ENCODE data around the gene CADM1. TPM values are rescaled to one million over a fixed set of nuclear protein-coding genes. Genes with fewer than 3 reads are reported as not detected.

The CADM1 gene
- total and polyA plus RNA-seq, 9 donors = 6.6 to 61.2 (median 17.2) TPM

- intact Hi-C loops (cut with DNase I) = no loop called here
- no peak overlapping the region for H3K4me3 ChIP-seq
- H3K27ac ChIP-seq = no peak overlapping the region
- no peaks in the 10 kb centered on the region for H3K9me3 ChIP-seq
- no peaks in the 10 kb centered on the region for H3K36me3 ChIP-seq
- no peaks in the 10 kb centered on the region for H3K27me3 ChIP-seq
- DNase-seq = no peak
- no peak for TF ChIP-seq POLR2A (IDR thresholded peaks at IDR 0.05)
- no peak for TF ChIP-seq EP300 (IDR thresholded peaks at IDR 0.05)
- no peak for TF ChIP-seq CTCF (IDR thresholded peaks at IDR 0.05)
- 89 to 98% (median 89%) methylated on average over 1 of the region's 1 CpG for WGBS, 3 donors
- no peaks in the 10 kb centered on the region for H3K4me1 ChIP-seq (ENCODE audit: insufficient read depth)
These were observed 73.9 kb downstream of the CADM1 start for GRCh38 chr11:115430345-115430744.

GRCh38 chr11:115428306-115428705 lies 75.9 kb downstream of the CADM1 start:
- no peaks in the 10 kb centered on the region for H3K9me3 ChIP-seq
- no peaks in the 10 kb centered on the region for H3K4me1 ChIP-seq (ENCODE audit: insufficient read depth)
- DNase-seq = no peak
- no peak overlapping the region for H3K4me3 ChIP-seq
- H3K27me3 ChIP-seq = no peaks in the 10 kb centered on the region
- no peaks in the 10 kb centered on the region for H3K36me3 ChIP-seq
- TF ChIP-seq EP300 (IDR thresholded peaks at IDR 0.05) = no peak
- intact Hi-C loops (cut with DNase I) = no loop called here
- H3K27ac ChIP-seq = no peak overlapping the region

- DNase-seq = no peak
- no peaks in the 10 kb centered on the region for H3K9me3 ChIP-seq
- TF ChIP-seq EP300 (IDR thresholded peaks at IDR 0.05) (no peak), POLR2A (IDR thresholded peaks at IDR 0.05) (no peak), CTCF (IDR thresholded peaks at IDR 0.05) (no peak)
- no peaks in the 10 kb centered on the region for H3K4me1 ChIP-seq (ENCODE audit: insufficient read depth)
- no peaks in the 10 kb centered on the region for H3K36me3 ChIP-seq
- H3K4me3 ChIP-seq = no peak overlapping the region
- intact Hi-C loops (cut with DNase I) = no loop called here
- H3K27me3 ChIP-seq = no peaks in the 10 kb centered on the region
- WGBS, 3 donors = 90 to 93% (median 93%) methylated on average over 7 of the region's 7 CpGs
- H3K27ac ChIP-seq = no peak overlapping the region
These were observed 78.4 kb downstream of the CADM1 start for GRCh38 chr11:115425816-115426215.

DNA sequence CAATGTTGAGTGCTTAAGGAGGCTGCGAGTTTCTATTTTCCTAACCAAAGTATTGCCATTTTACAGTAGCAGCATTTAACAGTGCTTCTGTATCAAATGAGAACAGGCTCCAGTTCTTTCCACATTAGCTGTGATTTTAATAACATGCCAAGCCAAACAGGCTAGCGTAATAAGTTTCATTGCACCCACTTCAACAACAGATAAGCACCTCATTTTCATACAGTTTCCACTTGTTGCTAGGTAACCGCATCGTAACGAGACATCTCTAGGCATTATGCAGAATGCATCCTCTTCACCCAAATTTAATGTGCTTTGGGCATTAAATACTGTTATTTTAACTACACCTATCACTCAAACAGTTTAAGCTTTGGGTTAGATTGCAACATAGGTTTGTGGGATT lies 79.0 kb downstream of the CADM1 start:
- 96 to 97% (median 97%) methylated on average over 5 of the region's 5 CpGs for WGBS, 3 donors
- H3K27me3 ChIP-seq = no peaks in the 10 kb centered on the region
- no peaks in the 10 kb centered on the region for H3K36me3 ChIP-seq
- no peak overlapping the region for H3K4me3 ChIP-seq
- H3K4me1 ChIP-seq (ENCODE audit: insufficient read depth) = no peaks in the 10 kb centered on the region
- intact Hi-C loops (cut with DNase I) = no loop called here
- no peaks in the 10 kb centered on the region for H3K9me3 ChIP-seq
- H3K27ac ChIP-seq = no peak overlapping the region
- DNase-seq = no peak
- TF ChIP-seq CTCF (IDR thresholded peaks at IDR 0.05) (no peak), POLR2A (IDR thresholded peaks at IDR 0.05) (no peak), EP300 (IDR thresholded peaks at IDR 0.05) (no peak)

DNA sequence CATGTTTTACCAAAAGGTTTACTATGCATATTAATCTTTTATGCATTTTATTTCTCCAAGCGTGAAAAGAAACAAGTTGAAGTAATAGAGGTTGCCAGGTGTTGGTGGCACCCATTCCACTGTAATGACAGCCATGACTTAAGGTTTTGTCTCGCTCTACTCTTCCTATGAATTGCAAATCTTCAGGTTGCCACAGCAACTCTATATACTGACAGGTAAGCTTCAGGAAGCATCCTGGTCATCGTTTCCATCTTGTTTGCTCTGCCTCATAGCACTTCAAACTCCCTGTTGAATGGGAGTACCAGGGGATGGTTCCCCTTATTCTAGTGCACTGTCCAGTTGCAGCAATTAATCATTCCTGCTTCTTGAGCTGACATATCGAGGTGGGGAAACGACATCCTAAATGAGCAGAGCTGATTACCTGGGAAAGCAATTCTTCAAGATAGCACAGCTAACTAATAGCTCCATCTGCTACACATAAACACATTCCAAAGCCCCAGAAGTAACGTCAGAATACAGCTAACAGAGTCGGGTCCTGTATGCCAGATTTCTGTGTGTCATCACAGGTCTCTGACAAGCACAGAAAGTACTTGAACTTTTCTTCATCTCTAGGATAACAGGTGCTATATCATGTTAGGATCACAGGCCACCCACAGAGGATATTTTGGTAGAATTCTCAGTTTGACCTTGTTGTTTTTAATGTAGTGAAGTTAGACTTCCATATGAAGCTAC lies 80.3 kb downstream of the CADM1 start:
- DNase-seq = no peak
- no peak overlapping the region for H3K4me3 ChIP-seq
- no peaks in the 10 kb centered on the region for H3K9me3 ChIP-seq
- no peak overlapping the region for H3K27ac ChIP-seq
- intact Hi-C loops (cut with DNase I) = no loop called here
- H3K36me3 ChIP-seq = no peaks in the 10 kb centered on the region
- H3K4me1 ChIP-seq (ENCODE audit: insufficient read depth) = no peaks in the 10 kb centered on the region
- 66 to 70% (median 67%) methylated on average over 7 of the region's 7 CpGs for WGBS, 3 donors
- H3K27me3 ChIP-seq = no peaks in the 10 kb centered on the region
- TF ChIP-seq EP300 (IDR thresholded peaks at IDR 0.05) (no peak), CTCF (IDR thresholded peaks at IDR 0.05) (no peak), POLR2A (IDR thresholded peaks at IDR 0.05) (no peak)
